Measurements from ENCODE around the gene WDSUB1.

Gene WDSUB1

DNA sequence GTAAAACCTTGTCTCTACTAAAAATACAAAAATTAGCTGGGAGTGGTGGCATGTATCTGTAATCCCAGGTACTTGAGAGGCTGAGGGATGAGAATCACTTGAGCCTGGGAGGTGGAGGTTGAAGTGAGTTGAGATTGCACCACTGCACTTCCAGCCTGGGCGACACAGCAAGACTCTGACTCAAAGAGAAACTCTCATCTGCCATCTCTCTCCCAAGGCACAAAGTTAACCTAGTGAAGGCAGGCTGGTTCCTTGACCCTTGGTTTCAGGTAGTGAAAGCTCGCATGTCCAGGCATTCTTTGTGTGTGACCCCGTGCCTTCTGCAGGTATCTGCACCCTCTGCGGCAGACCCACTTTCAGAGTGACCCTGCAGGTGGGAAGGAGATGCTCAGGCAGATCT lies 100.0 kb downstream of the WDSUB1 start:
- CTCF ChIA-PET = interaction anchor here (1.0 to 1.8 kb wide), 3 partner anchors 9 to 65 kb away, joined by 3 to 4 read pairs (median 3); no protein-coding TSS in a partner anchor
- no peak for DNase-seq (ENCODE audit: extremely low spot score)
- POLR2A ChIA-PET = no interaction called here
- TF ChIP-seq, protein P1, sequence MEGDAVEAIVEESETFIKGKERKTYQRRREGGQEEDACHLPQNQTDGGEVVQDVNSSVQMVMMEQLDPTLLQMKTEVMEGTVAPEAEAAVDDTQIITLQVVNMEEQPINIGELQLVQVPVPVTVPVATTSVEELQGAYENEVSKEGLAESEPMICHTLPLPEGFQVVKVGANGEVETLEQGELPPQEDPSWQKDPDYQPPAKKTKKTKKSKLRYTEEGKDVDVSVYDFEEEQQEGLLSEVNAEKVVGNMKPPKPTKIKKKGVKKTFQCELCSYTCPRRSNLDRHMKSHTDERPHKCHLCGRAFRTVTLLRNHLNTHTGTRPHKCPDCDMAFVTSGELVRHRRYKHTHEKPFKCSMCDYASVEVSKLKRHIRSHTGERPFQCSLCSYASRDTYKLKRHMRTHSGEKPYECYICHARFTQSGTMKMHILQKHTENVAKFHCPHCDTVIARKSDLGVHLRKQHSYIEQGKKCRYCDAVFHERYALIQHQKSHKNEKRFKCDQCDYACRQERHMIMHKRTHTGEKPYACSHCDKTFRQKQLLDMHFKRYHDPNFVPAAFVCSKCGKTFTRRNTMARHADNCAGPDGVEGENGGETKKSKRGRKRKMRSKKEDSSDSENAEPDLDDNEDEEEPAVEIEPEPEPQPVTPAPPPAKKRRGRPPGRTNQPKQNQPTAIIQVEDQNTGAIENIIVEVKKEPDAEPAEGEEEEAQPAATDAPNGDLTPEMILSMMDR (IDR thresholded peaks at IDR 0.05; ENCODE audit: control extremely low read depth, extremely low read depth, low read depth, missing control alignments) = no peak

Data from GM10248 (cell line).